Ovary (tissue), 3 donors: Measurements from ENCODE around the gene POP4.

Experiments used
- POLR2A ChIP-seq: fragments of 450-650 bp; IDR thresholded peaks from one replicate; pipeline ENCODE4 v1.6.1; 2017; ENCODE audit warnings: antibody characterized with exemption, mild to moderate bottlenecking, moderate library complexity
- TF ChIP-seq, protein P1 (sequence below), 3 donors: fragments of 450-650 bp in 2 of 3; fragments of 200-600 bp in 1 of 3; IDR thresholded peaks; one replicate each; pipeline versions ENCODE4 v1.5.1 to v1.8.0; 2016 to 2022; ENCODE audit warnings: antibody characterized with exemption in 3 of 3, mild to moderate bottlenecking in 1 of 3
- donor health status: DM: no; HTN: no; CAD: no.

GRCh38 chr19:29587518-29587986, 18.5 kb upstream of the POP4 start:
- TF ChIP-seq, protein P1, sequence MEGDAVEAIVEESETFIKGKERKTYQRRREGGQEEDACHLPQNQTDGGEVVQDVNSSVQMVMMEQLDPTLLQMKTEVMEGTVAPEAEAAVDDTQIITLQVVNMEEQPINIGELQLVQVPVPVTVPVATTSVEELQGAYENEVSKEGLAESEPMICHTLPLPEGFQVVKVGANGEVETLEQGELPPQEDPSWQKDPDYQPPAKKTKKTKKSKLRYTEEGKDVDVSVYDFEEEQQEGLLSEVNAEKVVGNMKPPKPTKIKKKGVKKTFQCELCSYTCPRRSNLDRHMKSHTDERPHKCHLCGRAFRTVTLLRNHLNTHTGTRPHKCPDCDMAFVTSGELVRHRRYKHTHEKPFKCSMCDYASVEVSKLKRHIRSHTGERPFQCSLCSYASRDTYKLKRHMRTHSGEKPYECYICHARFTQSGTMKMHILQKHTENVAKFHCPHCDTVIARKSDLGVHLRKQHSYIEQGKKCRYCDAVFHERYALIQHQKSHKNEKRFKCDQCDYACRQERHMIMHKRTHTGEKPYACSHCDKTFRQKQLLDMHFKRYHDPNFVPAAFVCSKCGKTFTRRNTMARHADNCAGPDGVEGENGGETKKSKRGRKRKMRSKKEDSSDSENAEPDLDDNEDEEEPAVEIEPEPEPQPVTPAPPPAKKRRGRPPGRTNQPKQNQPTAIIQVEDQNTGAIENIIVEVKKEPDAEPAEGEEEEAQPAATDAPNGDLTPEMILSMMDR (IDR thresholded peaks at IDR 0.05), result no peak
- TF ChIP-seq POLR2A, result no peak
